DMS53 treated with DMSO at 0.1 percent for 48 hours (cell line): ENCODE data around the gene MEX3B.
"Not testable (repeated sequence)": the region's sequence is repeated elsewhere in the genome, so short reads cannot be mapped to it uniquely, and the experiment has no call there.

Source experiments
- DNase-seq: peaks from one replicate; lab custom pipeline; 2025; ENCODE audit not compliant: unreplicated experiment; lab: John Stamatoyannopoulos, UW

MEX3B gene

DNA sequence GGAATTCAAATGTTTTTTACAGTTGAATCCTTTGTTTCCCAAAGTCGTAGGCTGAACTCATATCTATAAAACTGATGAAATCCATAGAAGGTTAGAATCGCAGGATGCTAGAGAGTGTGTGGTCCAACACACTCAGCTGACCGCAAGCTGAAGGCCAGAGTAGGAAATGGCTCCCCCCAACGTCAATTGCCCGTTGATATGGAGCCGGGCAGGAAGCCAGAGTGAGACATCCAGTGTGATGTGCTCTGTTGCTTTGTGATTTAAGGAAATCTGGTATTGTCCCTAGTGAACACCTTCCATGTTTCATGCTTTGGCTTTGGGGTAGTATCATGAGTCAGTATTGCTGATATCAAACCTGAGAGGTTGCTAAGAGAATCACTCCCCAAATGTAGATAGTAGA, 5.8 kb upstream of the MEX3B start:
- no peak for DNase-seq

DNA sequence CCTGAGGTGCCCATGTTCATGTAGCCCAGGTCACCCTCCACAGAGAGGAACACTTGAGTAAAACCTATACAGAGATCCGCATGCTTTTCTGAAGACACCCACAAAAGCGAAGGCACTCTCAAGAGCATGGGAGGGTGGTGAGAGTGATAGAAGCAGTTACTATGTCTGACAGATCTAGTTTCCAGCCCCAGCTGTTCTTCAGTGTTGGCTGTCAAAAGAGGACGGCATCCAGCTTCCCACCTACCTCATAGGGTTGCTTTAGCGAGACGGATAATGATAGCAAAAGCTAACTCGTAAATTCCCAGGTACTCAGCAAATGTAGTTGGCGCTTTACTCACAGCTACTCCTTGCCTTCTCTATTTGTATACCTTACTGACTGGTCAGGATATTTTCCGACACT, 3.0 kb upstream of the MEX3B start:
- no peak for DNase-seq

DNA sequence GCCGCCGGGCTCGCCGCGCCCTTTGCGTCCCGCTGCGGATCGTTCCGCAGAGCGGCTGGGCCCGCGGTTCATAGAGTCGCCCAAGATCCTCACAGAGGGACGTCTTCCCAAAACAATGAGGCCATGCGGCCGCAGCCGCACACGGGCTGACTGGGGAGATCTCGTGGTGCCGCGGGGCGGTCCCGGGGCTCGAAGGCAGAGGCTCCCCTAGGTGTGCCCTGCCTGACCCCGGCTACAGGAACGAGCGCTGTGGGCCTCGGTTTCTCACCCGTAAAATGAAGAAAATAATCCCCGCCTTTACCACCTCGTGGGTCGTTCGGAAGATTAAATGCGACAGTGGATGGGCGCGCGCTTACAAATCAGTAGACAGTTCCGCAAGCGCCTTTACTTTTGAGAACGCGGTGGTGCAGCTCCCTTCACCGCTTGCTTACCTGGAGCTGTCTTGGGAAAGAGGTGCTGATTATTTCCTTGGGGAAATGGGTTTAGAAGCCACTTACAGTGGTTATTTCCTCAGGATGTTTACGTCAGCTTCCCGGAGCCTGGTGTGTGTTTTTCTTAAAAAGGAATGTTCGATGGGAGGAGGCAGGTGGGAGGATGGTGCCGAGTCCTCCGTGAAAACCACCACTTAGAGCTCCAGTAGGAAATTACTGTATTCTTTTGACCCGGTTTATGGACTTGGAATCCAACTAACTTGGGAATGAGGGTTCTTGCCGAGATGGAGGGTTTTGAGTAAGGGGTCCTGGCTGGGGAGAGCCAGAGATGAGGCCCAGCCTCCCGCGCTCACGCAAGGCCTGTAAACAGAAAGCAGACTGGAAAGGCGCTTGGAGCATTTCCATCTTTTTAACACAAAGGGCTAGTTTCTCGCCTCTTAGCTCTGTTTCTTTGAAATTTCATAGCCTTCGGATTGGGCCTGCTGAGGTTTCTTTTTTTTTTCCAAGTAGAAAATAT, 1.9 kb upstream of the MEX3B start:
- peak; percentile 53 for DNase-seq

DNA sequence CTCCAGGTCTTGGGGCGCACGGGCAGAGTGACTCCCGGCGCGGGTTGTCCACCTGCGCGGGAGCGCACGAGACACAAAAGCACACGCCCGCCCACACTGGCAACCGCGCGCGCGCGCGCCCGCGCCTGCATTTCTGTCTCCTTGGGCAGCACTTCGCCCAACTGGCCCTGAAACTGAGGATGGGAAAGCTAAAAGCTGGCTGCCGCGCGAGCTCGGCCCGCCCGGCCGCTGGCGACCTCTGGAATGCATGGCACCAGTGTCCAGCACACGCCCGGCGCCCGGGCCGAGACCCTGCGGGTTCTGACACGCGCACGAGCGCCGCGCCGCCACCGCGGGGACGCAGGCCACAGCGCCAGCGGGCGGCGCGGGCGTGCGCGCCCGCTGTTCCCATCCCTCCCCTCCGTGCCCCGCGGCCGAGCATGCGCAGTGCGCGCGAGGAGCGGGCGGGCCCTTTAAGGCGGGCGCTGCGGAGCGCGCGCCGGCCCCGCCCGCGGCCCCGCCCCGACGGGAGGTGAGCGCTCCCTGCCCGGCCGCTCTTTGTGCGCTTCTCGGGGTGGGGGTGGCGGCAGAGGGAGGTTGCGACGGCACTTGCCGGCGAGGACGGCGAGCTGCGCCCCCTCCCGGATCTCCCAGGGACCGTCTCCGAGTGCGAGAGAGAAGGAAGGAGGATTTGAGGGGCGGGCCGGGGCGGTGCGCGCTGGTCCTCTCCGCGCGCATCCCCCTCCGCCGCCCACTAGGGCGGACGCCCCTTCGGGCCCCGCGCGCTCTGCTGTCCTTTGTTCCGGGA, 1.0 kb upstream of the MEX3B start:
- DNase-seq, result peak; percentile 76

GRCh38 chr15:82045179-82045891, 483 bp downstream of the MEX3B start:
- DNase-seq, result peak; percentile 39

GRCh38 chr15:82044373-82045178, 1.2 kb downstream of the MEX3B start:
- DNase-seq, result peak; percentile 35

- no peak for DNase-seq
These were observed 1.9 kb downstream of the MEX3B start for GRCh38 chr15:82043796-82044372.

GRCh38 chr15:82043130-82043673, 2.6 kb downstream of the MEX3B start:
- DNase-seq, result no peak

DNA sequence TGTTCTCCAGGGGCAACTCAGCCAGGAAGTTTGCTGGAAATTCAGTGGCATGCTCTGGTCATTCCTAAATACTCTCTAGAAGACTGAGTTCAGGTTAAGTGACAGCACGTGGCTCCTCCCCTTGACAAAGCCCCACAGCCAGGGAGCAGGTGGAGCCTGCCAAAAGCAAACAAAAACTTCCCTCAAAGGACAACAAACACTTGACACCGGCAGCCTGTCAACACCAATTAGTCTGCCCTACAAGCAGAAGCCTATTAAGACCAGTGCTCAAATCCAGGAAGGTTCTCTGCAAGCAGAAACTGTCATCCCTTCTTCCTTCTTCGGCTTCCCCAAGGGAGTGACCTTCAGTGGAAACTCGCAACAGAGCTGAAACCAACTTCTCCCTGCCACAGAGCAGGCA, 5.0 kb downstream of the MEX3B start:
- peak; percentile 85 for DNase-seq

- DNase-seq, result no peak
These were observed 5.4 kb downstream of the MEX3B start for GRCh38 chr15:82040390-82040789.

DNA sequence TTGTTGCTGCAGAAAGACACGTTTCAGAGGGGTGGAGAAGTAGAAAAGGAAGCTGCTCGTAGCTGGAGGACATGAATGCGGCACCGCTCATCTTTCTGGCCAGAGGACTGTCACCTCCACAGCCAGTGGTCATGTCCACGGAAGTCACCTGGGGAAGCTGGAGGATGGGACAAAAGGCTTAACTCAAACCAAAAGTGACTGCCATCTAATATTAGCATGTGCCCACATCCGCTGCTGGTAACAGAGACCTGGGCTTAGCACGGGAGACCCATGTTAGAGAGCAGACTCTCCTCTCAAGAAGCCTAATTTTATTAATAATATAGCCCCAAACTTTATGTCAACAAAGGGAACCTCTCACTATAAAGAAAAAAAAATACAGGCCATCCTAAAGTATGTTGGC, 5.9 kb downstream of the MEX3B start:
- DNase-seq, result no peak

DNA sequence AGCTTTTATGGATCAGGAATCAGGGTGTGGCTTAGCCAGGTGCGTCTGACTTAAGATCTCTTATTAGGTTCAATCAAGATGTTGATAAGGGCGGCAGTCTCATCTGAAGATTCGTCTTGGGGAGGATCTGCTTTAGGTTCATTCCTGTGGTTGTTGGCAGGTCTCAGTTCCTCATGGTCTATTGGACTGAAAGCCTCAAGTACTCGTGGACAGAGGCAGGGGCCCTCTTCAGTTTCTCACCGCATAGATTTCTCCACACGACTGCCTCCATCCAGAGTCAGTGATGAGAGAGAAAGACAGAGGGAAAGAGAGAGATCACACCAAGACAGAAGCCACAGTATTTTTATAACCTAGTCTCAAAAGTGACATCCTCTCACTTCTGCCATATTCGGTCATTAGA, 9.4 kb downstream of the MEX3B start:
- DNase-seq, result no peak

GRCh38 chr15:82031871-82032270, 13.9 kb downstream of the MEX3B start:
- DNase-seq, result no peak

DNA sequence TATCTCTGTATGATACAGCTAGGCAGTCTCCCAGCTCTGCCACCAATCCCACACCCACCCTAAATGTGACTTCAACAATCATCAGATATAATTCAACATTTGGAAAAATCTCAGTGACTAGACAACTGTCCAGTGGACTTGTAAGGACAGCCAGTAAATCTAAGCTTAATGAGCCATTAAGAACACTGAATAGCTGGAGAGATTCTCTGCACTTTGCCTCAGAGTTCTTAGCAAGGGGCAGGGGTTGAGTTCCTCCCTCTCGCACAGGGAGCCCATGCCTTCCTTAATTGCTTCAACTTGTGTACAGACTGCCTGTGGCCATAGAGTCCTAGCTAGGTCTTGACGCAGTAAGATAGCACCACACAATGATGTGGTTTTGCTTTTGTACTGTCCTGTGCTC, 15.6 kb downstream of the MEX3B start:
- no peak for DNase-seq

DNA sequence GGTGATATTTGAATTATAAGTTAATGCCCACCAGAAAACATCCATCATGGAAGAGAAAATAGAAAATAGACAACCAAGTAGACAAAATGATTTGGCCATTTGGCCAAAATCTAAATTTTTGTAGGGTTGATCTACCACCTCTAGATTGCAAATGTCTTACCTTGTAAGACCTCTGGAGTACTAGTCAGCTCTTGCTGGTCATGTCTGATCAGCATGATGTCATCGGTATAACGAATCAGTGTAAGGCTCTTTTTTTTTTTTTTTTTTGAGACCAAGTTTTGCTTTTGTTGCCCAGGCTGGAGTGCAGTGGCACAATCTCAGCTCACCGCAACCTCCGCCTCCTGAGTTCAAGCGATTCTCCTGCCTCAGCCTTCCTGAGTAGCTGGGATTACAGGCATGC, 17.7 kb downstream of the MEX3B start:
- DNase-seq, result not testable (repeated sequence)

- peak; percentile 81 for DNase-seq
These were observed 23.8 kb downstream of the MEX3B start for GRCh38 chr15:82021992-82022391.

DNA sequence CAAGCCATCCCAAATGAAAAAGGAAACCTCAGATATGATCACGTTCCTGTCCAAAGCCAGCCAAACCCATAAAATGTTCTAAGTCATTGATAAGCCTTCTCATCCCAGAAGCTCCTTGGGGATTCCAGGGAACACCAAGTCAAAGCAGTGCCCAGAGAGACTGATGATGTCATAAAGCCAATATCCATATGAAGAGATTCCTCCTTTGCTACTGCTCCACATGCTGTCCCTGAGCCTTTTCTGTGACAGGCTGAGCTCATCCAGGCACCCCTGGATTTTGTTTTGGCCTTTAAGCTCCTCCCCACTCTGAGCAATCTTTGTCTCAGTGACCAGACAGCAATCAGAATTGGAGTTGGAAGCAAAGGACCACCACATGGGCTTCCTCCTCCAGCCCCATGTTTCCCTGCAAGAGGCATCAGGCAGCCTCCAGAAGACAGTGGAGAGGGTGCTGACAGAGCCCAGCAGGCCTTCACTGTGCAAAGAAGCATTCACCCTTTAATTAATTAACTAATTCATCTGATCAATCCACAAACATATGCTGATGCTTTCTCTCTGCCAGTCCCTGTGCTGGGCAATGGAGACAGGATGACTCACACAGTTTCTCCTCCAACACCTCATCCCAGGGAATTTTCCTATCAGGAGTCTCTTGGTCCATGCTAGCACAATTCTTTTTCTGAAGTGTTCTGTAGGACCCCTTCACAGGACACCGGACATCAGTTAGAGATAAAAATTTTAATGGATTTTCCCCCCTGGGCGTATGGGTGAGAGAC, 25.0 kb downstream of the MEX3B start:
- no peak for DNase-seq

DNA sequence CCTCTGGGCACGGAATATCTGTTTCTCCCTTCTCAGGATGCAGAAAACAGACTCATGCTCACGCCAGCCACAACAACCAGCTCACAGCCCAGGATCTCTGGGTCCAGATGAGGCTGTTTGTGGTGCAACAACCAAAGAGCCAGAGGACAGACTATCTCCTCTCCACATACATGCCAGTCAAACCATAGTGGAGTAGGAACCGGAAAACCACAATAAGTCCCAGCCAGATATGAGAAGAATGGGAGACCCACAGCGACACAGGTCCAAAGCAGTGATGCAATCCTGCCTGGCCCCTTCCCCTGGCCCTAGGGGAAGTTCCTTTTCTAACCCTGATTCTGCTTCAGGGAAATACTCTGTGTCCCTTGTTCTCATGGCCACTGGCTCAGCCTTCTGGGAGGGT, 27.6 kb downstream of the MEX3B start:
- no peak for DNase-seq

DNA sequence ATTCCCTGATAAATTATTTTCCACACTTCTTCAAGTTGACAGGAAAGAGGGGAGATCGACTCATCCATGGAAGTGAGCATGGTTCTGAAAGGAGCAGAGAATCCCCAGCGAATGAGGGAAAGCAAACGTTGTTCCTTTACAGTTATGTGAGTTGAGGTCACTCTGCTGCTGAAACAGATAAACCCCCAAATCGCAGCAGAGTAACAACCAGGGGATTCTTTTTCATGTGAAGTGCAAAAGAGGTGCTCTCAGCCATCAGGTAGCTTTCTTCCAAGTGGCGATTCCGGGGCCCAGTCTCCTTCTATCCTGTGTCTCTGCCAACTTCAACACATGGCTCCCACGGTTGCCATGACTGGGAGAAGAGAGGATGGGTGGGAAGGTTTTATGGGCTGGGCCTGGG, 28.2 kb downstream of the MEX3B start:
- no peak for DNase-seq
